ENCODE data around the gene FILIP1L. TPM values are rescaled to one million over a fixed set of nuclear protein-coding genes. Genes with fewer than 3 reads are reported as not detected.

FILIP1L gene
- total and polyA plus RNA-seq, 2 donors (not counting 1 experiment from before 2014, with no cell fraction given) = 0.32 to 0.48 TPM

GRCh38 chr3:99953596-99953995 is 160.7 kb downstream of the FILIP1L start:
- peaks cover 22% of the 10 kb centered on the region for H3K4me1 Mint-ChIP-seq
- ChIA-PET POLR2A (no interaction called here), CTCF (no interaction called here)
- H3K4me1 ChIP-seq (ENCODE audit: control insufficient read depth in 2 of 2, insufficient read depth in 2 of 2, low read length in 2 of 2) = no peaks in the 10 kb centered on the region
- H3K9me3 Mint-ChIP-seq (ENCODE audit: insufficient read depth) = no peaks in the 10 kb centered on the region
- H3K79me2 ChIP-seq (ENCODE audit: control insufficient read depth, insufficient read depth, low read length) = no peaks in the 10 kb centered on the region
- no peak for ATAC-seq (ENCODE audit: low read depth)
- H3K27me3 Mint-ChIP-seq = no peaks in the 10 kb centered on the region
- no peak overlapping the region for H3K4me2 ChIP-seq (replicated peaks; ENCODE audit: low read depth, low read length, poor library complexity, severe bottlenecking)
- intact Hi-C loops (cut with micrococcal nuclease) = no loop called here
- TF ChIP-seq, protein P1, sequence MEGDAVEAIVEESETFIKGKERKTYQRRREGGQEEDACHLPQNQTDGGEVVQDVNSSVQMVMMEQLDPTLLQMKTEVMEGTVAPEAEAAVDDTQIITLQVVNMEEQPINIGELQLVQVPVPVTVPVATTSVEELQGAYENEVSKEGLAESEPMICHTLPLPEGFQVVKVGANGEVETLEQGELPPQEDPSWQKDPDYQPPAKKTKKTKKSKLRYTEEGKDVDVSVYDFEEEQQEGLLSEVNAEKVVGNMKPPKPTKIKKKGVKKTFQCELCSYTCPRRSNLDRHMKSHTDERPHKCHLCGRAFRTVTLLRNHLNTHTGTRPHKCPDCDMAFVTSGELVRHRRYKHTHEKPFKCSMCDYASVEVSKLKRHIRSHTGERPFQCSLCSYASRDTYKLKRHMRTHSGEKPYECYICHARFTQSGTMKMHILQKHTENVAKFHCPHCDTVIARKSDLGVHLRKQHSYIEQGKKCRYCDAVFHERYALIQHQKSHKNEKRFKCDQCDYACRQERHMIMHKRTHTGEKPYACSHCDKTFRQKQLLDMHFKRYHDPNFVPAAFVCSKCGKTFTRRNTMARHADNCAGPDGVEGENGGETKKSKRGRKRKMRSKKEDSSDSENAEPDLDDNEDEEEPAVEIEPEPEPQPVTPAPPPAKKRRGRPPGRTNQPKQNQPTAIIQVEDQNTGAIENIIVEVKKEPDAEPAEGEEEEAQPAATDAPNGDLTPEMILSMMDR (IDR thresholded peaks at IDR 0.05) = no peak
- no peak for TF ChIP-seq EZH2 (IDR thresholded peaks at IDR 0.05; ENCODE audit: borderline replicate concordance, insufficient read depth, low read depth, low read length, poor library complexity, severe bottlenecking)
- H3K27me3 ChIP-seq (replicated peaks in 1 of 4; ENCODE audit: control extremely low read depth in 1 of 4, control insufficient read depth in 3 of 4, insufficient read depth in 4 of 4, low read length in 3 of 4) = no peaks in the 10 kb centered on the region
- H3K27ac Mint-ChIP-seq = no peak overlapping the region
- H3K27ac ChIP-seq (ENCODE audit: low read length in 2 of 2) = no peak overlapping the region
- DNase-seq = no peak
- H3K9me3 ChIP-seq (ENCODE audit: control extremely low read depth in 1 of 3, control insufficient read depth in 2 of 3, insufficient read depth in 1 of 3, low read length in 2 of 3) = no peaks in the 10 kb centered on the region
- H3K9ac ChIP-seq (ENCODE audit: low read length) = no peak overlapping the region
- H3K4me3 Mint-ChIP-seq = no peak overlapping the region
- H3K4me3 ChIP-seq (ENCODE audit: control extremely low read depth in 1 of 5, extremely low read depth in 1 of 5, insufficient read depth in 1 of 5, low read depth in 2 of 5, low read length in 4 of 5) = no peak overlapping the region
- no peaks in the 10 kb centered on the region for H3K36me3 ChIP-seq (replicated peaks in 1 of 2; ENCODE audit: control extremely low read depth in 1 of 2, control insufficient read depth in 1 of 2, extremely low read depth in 1 of 2, insufficient read depth in 2 of 2, low read length in 1 of 2)
- H4K20me1 ChIP-seq (ENCODE audit: control insufficient read depth, insufficient read depth, low read length, poor library complexity, severe bottlenecking) = no peaks in the 10 kb centered on the region
- H2AFZ ChIP-seq (ENCODE audit: insufficient read depth, low read depth, low read length, poor library complexity, severe bottlenecking) = no peak overlapping the region

GRCh38 chr3:99952306-99952705 is 162.0 kb downstream of the FILIP1L start:
- Mint-ChIP-seq H3K27me3 (no peaks in the 10 kb centered on the region), H3K9me3 (ENCODE audit: insufficient read depth) (no peaks in the 10 kb centered on the region), H3K27ac (no peak overlapping the region), H3K4me1 (peaks cover 15% of the 10 kb centered on the region), H3K4me3 (no peak overlapping the region)
- POLR2A ChIA-PET = no interaction called here
- Histone ChIP-seq H3K79me2 (ENCODE audit: control insufficient read depth, insufficient read depth, low read length) (no peaks in the 10 kb centered on the region), H3K36me3 (replicated peaks in 1 of 2; ENCODE audit: control extremely low read depth in 1 of 2, control insufficient read depth in 1 of 2, extremely low read depth in 1 of 2, insufficient read depth in 2 of 2, low read length in 1 of 2) (no peaks in the 10 kb centered on the region), H4K20me1 (ENCODE audit: control insufficient read depth, insufficient read depth, low read length, poor library complexity, severe bottlenecking) (no peaks in the 10 kb centered on the region), H3K27me3 (replicated peaks in 1 of 4; ENCODE audit: control extremely low read depth in 1 of 4, control insufficient read depth in 3 of 4, insufficient read depth in 4 of 4, low read length in 3 of 4) (no peaks in the 10 kb centered on the region), H3K27ac (ENCODE audit: low read length in 2 of 2) (no peak overlapping the region), H3K4me2 (replicated peaks; ENCODE audit: low read depth, low read length, poor library complexity, severe bottlenecking) (no peak overlapping the region), H3K9ac (ENCODE audit: low read length) (no peak overlapping the region), H3K9me3 (ENCODE audit: control extremely low read depth in 1 of 3, control insufficient read depth in 2 of 3, insufficient read depth in 1 of 3, low read length in 2 of 3) (no peaks in the 10 kb centered on the region), H3K4me3 (ENCODE audit: control extremely low read depth in 1 of 5, extremely low read depth in 1 of 5, insufficient read depth in 1 of 5, low read depth in 2 of 5, low read length in 4 of 5) (no peak overlapping the region), H3K4me1 (ENCODE audit: control insufficient read depth in 2 of 2, insufficient read depth in 2 of 2, low read length in 2 of 2) (no peaks in the 10 kb centered on the region), H2AFZ (ENCODE audit: insufficient read depth, low read depth, low read length, poor library complexity, severe bottlenecking) (no peak overlapping the region)
- TF ChIP-seq, protein P1 (IDR thresholded peaks at IDR 0.05) = no peak
- no peak for TF ChIP-seq EZH2 (IDR thresholded peaks at IDR 0.05; ENCODE audit: borderline replicate concordance, insufficient read depth, low read depth, low read length, poor library complexity, severe bottlenecking)
- intact Hi-C loops (cut with micrococcal nuclease) = no loop called here
- ATAC-seq (ENCODE audit: low read depth) (no peak), DNase-seq (no peak)
- CTCF ChIA-PET = no interaction called here
- whole genome bisulfite sequencing (ENCODE audit: insufficient coverage) = no CpG with 5 or more reads among the region's 1 CpG

Measured in B cell (primary cell).